HG02642 (cell line): ENCODE results near the gene CRYBG1.
"Not testable (repeated sequence)": the region's sequence is repeated elsewhere in the genome, so short reads cannot be mapped to it uniquely, and the experiment has no call there.

ENCODE experiments used
- ATAC-seq: cut with Tn5 transposase; IDR thresholded peaks from one replicate; pipeline ENCODE4 v1.9.1; 2021; ENCODE audit warnings: mild to moderate bottlenecking; ENCODE audit not compliant: unreplicated experiment, poor library complexity

Gene CRYBG1

DNA sequence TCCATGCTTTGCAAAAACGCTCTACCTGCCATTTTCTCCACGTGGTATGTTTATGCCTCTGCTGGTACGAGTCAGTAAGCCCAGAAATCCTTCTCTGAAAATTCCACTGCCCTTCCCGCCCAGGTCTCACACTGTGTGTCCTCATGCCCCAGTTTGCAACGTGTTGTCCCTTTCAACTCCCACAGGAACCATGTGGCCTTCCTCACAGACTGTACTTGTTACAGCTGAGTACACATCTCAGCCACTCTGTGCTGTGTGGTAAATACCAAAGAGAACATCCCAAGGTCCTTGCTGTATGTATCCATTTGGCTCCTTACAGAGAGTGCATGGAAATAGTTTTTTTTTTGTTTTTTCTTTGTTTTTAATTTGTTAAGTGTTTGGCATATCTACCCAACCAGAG lies 211.9 kb downstream of the CRYBG1 start:
- ATAC-seq: no peak

DNA sequence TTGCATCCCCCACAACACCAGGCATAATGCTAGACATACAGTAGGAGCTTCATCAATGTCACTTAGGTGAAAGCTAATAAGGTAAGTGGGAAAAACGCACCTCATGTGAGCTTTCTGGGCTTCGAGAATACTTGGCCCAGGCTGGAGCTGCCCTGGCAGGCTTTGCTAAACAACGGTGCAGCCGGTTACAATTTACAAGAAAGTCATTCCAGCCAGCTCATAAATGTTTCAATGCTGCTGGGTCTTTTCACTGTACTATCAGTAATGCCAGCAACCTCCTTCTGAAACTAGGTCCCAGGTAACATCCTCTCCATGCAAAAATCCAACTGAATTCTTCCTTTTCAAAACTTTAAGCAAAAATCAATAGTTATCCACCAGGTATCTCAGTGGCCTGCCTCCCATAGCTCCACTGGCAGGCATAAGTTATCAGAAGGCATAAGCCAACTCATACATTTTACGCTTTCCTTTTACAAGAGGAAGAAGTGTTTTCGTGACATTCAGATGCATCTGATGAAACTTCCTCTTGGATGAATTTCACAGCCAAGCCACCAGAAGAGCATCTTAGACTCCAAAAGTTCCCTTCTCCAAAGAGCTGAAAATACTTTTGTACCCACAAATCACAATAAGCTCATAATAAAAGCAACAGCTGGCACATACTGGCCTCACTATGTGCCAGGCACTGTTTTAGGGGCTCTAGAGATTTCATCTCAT lies 212.5 kb downstream of the CRYBG1 start:
- ATAC-seq: no peak

DNA sequence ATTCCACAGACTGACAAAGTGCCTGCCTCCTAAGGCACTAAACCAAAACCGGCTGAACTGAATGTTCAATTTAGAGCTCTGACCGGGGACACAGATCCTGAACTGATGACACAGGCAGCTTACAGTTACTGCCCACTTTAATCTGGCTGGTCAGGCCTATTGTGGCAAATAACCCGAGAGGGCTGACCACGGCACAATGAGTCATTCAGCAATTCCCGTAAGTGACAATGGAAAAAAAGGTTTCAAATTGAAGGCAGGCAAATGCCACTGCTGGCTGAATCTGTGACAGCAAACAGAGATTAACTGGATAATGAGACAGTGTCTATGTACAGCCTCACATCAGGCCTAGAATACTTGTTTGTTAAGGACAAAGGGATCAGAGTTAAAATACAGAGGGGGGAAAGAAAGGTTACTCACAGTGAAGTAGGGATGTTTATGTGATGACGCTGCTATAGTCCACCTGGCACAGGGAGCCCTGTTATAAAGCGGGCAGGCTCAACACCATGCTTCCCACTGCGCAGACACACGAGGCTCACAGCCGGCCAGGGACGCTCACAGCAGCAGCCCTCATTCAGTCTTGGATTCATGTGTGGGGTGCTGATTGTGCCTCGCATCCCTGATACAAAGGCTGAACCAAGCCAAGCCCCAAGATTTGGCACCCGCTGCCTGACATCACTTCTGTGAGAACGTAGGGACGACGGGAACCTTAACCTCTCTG lies 214.4 kb downstream of the CRYBG1 start:
- no peak for ATAC-seq

DNA sequence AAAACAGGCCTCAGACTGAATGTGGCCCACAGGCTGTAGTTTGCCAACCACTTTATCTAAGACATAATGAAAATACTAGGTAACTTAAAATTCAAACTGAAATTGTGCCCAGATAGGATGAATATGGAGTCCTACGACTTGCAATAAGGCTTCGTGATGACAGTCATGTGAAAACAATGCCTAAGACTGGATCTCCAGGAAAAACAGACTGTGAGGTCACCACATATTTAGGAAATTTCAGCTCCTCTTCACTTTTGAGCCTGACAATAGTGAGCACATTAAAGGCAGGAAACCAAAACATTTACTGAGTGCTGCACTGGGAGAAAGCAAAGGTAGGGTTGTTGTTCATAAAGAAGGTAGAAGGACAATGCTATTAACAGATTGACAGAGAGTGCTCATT lies 218.8 kb downstream of the CRYBG1 start:
- ATAC-seq: no peak

DNA sequence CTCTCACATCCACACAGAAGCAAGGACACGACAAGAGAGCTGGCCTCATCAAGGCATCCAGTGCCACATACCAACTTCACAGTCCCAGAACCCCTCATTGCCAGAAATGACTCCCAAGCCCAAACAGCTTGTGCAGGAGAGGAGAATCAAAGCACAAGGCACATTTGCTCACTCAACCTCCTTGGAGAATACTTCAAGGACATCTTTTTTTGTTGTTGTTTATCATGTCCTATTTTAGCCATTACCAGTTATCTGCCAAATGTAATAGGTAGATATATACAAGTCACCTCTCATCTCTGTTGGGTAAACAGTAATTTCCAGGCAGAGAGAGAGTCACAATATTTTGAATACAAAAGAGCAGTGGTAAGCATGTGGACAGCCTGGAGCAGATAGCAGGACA lies 221.0 kb downstream of the CRYBG1 start:
- no peak for ATAC-seq

DNA sequence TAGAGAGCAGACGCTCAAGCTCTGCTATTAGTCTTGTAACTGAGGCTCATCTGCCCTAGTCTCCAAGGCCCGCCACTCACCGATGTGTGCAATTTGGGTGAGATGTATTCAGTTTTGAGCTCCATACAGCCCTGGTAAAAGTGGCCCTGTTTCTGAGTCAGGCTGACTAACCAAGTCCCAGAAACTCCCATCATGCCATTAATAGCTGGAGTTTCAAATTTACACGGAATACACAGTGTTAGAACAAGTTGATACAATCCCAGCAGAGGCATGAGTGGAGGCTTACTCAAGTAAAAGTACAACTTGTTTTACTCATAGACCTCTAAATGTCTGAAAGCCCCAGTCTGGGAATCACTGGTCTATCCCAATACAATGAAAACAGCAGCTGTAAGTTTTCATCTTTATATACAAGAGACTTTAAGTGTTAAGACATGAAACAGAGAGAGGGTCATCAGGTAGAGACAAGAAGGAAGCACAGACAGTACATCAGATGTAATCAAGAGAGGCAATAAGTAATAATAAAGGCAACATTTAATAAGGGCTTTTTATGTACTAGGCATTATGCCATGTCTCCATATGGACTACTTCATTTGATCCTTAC lies 226.4 kb downstream of the CRYBG1 start:
- ATAC-seq: no peak

DNA sequence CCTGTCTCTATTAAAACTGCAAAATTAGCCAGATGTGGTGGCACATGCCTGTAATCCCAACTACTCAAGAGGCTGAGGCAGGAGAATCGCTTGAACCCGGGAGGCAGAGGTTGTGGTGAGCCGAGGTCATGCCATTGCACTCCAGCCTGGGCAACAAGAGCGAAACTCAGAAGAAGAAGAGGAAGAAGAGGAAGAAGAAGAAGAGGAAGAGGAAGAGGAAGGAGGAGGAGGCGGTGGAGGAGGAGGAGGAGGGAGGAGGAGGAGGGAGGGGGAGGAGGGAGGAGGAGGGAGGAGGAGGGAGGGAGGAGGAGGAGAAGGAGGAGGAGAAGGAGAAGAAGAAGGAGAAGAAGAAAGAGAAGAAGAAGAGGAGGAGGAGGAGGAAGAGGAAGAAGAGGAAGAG lies 228.4 kb downstream of the CRYBG1 start:
- ATAC-seq: not testable (repeated sequence)

DNA sequence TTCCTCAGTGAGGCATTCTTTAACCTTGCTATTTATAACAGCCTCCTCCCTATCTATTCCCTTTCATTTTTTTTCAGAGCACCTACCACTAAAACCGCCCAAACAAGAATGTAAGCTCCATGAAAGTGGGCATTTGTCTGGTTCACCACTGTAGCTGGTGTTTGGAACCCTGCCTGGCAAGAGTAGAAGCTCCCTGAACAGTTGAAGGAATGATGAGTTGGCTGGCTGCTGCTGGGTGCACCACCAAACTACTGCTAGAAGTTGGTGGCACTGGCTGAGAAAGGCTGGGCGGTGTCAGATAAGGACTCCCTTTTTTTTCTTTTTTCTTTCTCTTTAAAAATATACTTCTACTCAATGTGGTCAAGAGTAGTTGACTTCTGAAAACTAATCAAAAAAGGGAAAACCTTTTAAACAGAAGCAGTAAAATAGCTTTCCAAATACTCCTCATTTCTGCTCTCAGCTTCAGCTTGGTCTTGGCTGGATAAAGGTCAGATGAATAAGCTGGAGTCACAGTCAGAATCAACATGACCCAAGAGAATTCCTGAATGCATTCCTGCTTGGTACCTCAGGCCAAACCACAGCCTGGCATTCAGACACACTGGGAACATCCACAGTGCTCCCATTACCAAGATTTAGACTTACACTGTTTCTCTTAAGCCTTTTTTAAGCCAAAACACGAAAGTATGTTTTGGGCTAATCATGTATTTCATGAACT lies 230.8 kb downstream of the CRYBG1 start:
- no peak for ATAC-seq

DNA sequence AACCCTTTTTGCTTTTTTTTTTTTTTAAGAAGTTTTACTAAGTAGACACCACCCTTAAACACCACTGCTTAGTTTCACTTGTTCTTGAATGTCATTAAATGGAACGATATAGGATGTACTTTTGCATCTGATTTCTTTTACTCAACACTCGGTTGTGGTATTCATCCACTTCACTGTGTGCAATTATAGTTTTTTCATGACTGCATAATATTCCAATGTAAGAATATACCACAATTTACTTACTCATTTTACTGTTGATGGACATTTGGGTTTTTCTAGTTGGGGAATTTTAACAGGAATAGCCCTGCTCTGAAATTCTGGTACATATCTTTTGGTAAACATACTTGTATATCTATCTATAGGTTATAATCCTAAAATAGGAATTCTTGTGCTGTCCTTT lies 238.9 kb downstream of the CRYBG1 start:
- no peak for ATAC-seq

DNA sequence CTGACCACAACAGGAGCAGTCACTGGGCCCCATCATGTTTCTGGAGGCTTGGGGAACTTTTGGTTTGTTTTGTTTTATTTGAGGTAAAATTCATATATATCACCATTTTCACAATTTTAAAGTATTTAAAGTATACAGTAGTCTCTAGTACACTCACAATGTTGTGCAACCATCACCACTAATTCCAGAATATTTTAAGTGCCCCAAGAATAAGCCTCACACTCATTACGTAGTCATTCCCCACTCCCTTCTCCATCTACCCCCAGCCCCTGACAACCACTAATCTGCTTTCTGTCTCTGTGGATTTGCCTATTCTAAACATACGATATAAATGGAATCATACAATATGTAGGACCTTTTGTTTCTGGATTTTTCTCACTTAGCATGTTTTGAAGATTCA lies 239.8 kb downstream of the CRYBG1 start:
- no peak for ATAC-seq

DNA sequence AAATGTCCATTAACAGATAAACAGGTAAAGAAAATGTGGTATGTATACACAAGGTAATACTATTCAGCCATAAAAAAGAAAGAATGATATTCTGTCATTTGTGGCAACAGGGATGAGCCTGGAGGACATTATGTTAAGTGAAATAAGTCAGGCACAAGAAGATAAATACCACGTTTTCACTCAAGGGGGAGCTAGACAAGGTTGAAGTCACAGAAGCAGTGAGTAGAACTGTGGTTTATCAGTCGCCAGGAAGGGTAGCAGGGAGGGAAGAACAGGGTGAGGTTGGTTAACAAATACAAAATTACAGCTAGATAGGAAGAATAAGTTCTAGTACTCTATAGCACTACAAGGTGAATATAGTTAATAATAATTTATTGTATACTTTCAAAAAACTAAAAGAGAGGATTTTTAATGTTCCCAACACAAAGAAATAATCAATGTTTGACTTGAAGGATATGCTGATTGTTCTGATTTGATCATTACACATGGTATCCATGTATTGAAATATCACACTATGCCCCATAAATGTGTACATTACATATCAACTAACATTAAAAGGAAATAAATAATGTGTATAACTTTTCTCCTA lies 247.7 kb downstream of the CRYBG1 start:
- peak; percentile 81 for ATAC-seq

DNA sequence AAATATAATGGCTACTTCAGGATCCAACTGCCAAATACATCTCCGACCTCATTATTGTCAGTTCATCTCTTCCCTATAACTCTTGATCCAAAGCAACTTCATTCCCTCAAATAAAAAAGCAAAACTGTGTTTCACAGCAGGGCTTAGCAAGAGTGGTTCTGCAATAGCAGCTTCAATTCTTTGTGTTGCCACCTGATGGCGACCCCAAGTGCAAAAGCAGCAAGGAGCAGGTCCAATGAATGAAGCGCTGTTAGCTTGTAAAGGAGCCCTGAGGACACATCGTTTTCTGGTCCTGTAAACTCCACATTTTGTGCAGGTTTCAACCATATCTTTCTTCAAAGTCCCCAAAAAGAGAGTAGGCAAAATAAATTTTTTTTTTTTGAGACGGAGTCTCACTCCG lies 249.2 kb downstream of the CRYBG1 start:
- no peak for ATAC-seq

DNA sequence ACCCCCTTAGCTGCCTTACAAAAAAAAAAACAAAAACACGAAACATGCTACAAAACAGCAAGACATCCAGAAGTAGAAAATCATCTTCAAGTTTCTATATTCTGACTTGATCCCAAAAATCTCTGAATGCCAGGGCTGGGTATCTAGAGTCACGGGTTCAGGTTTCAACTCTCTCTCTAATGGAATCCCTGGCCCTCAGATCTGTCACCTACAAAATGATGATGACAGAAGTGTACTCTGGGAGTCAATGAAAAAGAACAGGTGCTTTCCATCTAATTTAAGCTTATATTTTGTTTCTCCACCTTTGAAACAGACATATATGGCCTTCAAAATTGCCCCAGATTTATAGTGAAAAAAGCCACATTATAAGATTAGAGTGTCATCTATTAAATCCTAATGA lies 250.5 kb downstream of the CRYBG1 start:
- no peak for ATAC-seq

DNA sequence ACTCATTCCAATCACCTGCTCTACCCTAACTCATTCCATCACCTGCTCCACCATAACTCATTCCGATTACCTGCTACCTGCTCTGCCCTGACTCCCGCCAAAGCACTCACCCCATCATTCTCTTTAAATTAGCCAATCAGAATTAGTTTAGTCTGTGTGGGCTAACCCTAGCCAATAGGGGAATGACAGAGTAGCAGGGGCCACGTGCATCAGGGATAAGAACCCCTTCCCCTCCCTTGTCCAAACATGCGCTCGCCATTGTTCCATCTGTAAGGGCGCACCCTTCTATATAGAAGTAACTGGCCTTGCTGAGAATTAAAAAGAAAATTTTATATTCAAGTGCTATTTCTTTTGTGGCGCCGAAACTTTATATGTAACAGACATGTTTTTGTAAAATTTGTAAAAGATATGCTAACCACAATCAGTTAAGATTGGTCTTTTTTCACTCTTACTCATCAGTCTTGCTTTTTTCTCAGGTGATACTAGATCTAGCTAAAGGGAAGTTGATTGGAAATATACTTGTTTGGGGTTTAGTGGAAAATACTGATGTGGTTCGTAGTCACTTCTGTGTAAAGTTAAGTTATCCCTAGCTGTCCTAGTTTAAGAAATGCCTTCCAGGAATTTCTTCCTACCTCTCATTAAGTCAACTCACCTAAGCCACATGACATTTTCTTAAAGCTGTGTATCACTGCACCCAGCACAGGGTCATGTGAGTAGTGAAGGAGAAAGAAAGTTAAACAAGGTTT lies 252.3 kb downstream of the CRYBG1 start:
- ATAC-seq: no peak

DNA sequence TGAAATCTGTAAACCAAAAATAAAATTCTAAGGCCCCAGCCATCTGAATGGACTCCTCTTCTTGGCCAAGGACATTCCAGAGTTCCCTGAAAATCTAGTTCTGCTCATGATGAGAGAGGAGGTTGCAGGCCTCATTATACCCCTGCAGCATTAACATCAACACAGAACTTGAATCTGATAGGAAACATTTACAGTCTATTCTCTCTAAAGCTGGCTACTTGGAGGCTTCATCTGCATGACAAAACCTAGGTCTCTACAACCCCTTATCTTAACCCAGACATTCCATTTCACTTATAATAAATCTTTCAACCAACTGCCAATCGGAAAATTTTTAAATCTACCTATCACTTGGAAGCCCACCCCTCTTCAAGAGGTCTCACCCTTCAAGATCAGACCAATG lies 253.1 kb downstream of the CRYBG1 start:
- ATAC-seq: no peak

DNA sequence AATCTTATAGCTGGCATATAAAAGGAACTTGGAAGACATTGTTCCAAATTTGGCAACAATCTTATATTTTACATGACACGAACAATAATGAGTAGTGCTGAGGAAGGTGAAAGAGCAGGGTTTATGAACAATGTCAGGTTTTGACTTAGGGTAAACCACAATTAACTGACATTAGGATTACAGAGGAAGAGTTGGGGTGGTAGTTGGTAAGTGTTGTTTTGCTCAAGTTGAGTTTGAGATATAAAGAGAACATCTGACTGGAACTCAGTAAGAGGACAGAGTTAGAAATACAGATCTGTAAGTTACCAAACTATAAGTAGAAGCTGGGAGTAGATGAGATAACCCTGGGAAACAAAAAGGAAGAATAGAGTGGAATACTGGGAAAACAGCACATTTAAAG lies 253.6 kb downstream of the CRYBG1 start:
- no peak for ATAC-seq

DNA sequence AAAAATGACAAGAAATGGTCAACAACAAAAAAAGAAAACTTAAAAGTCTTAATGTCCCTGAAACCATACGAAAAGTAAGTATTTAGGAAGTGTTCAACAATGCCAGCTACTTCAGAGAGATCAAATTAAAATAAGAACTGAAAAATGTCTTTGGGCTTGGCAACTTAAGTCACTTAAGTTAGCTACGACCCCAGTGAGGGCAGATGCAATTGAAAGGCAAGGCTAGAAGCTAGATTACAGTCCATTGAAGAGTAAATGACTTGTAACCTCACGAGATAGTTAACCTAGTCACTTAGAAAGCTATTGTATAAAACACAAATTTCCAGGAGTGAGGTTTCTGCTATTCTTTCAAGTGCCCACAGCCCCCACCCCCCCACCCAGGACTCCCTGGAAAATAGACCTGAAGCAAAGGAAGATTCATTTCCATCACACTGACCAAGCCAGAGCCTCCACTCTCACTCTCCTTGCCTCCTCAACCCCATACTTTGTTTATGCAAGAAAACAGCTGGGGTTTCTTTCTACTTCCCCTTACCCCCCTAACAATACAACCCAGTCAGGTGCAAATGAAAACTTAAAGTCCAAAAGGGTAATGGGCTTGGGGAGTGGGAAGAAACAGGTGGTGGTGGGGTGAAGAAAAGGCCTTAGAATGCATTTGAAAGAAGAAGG lies 254.2 kb downstream of the CRYBG1 start:
- ATAC-seq: no peak

DNA sequence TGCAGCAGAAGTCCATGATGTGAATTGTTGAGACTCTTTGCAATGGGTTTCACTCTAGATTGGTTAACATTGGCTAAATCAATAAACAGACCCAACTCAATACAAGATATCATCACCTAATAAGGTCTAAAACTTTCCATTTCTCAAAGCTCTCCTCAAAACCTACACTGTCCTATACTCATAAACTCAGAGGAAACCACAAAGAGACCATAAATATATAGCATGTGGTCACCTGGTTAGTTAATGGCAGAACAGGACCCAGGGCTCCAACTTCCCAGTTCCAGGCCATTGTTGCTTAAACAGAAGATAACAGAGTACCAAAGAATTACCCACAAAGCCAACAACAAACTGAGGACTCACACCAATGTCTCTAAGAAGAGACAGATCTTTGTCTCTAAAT lies 256.8 kb downstream of the CRYBG1 start:
- ATAC-seq: peak; percentile 62

DNA sequence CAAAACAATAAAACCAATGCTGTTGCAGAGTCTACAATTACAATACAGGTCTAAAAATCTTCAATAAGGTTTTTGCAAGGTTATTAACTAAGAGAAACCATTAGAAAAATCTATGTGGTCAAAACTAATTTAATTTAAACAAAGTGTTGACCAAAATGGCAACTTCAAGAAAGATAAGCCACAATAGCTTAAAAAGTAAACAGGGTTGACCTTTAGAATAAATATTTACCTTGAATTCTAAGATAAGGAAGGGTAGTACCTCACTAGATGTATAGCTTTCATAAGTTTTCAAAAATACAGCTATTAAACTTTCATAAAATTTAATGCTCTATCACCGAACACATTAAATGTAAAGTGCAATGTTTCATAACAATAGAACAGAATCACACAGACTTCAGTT lies 257.3 kb downstream of the CRYBG1 start:
- ATAC-seq: no peak

DNA sequence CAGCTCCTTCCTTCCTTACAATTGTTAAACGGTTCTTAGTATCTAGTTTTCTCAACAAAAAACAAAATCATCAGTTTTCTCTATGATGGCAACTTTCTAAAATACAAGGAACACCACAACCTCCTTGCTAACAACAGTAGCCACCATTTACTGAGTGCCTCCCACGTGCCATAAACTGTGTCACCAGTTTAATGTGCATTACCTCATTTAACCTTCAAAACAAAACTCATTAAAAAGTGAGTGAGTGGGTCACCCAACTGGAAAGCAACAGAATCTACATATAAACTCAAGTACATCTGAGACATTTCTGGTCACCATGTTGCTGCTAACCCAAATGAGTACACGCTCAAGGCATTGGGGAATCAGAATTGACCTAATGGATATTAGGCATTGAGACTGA lies 257.8 kb downstream of the CRYBG1 start:
- no peak for ATAC-seq
